SK-N-SH treated with all-trans-retinoic acid at 6 μM for 48 hours (cell line): ENCODE results near the gene C4orf51.

Source experiments
- ATAC-seq: fragments of 200-7000 bp; cut with Tn5 transposase; 3 replicates; pipeline ENCODE4 v1.9.1; 2020; ENCODE audit warnings: mild to moderate bottlenecking, moderate library complexity
- ARNTL ChIP-seq: fragments of 450-650 bp; formaldehyde crosslinking; IDR thresholded peaks from 2 replicates; pipeline ENCODE4 v1.5.0; 2020; ENCODE audit warnings: low read depth, mild to moderate bottlenecking, moderate library complexity, borderline replicate concordance
- BACH2 ChIP-seq: fragments of 250-450 bp; sonication (Bioruptor Pico); IDR thresholded peaks from 2 replicates; pipeline ENCODE4 v1.9.0; 2021; ENCODE audit warnings: mild to moderate bottlenecking, borderline replicate concordance
- CSDC2 ChIP-seq: fragments of 250-450 bp; sonication (Bioruptor Pico); IDR thresholded peaks from 2 replicates; pipeline ENCODE4 v1.5.0; 2020; ENCODE audit warnings: mild to moderate bottlenecking, moderate library complexity
- CSRNP3 ChIP-seq: fragments of 250-450 bp; sonication (Bioruptor Pico); IDR thresholded peaks from 2 replicates; pipeline ENCODE4 v1.5.1; 2021; ENCODE audit warnings: mild to moderate bottlenecking, moderate library complexity
- ESRRG ChIP-seq: fragments of 250-450 bp; sonication (Bioruptor Pico); IDR thresholded peaks from 2 replicates; pipeline ENCODE4 v1.6.1; 2021; ENCODE audit warnings: mild to moderate bottlenecking
- GLIS3 ChIP-seq: fragments of 250-450 bp; sonication (Bioruptor Pico); IDR thresholded peaks from 2 replicates; pipeline ENCODE4 v1.5.0; 2020; ENCODE audit warnings: mild to moderate bottlenecking, moderate library complexity
- ISL1 ChIP-seq: fragments of 250-450 bp; sonication (Bioruptor Pico); IDR thresholded peaks from 2 replicates; pipeline ENCODE4 v2.1.2; 2022; ENCODE audit warnings: mild to moderate bottlenecking, moderate library complexity
- OSR1 ChIP-seq: fragments of 250-450 bp; sonication (Bioruptor Pico); IDR thresholded peaks from 2 replicates; pipeline ENCODE4 v1.8.0; 2022; ENCODE audit warnings: moderate library complexity, mild to moderate bottlenecking, inconsistent platforms
- PATZ1 ChIP-seq: fragments of 250-450 bp; sonication (Bioruptor Pico); IDR thresholded peaks from 2 replicates; pipeline ENCODE4 v1.8.0; 2020; ENCODE audit warnings: mild to moderate bottlenecking, moderate library complexity, borderline replicate concordance
- PPARA ChIP-seq: fragments of 250-450 bp; sonication (Bioruptor Pico); IDR thresholded peaks from 2 replicates; pipeline ENCODE4 v1.5.0; 2020; ENCODE audit warnings: mild to moderate bottlenecking, borderline replicate concordance
- RARB ChIP-seq: fragments of 250-450 bp; sonication (Bioruptor Pico); IDR thresholded peaks from 2 replicates; pipeline ENCODE4 v1.8.0; 2021; ENCODE audit warnings: mild to moderate bottlenecking, moderate library complexity
- SNAI2 ChIP-seq: fragments of 250-450 bp; sonication (Bioruptor Pico); IDR thresholded peaks from 2 replicates; pipeline ENCODE4 v1.5.0; 2020; ENCODE audit warnings: mild to moderate bottlenecking, moderate library complexity
- TCF4 ChIP-seq: fragments of 250-450 bp; sonication (Bioruptor Pico); IDR thresholded peaks from 2 replicates; pipeline ENCODE4 v1.8.0; 2021; ENCODE audit warnings: mild to moderate bottlenecking, moderate library complexity, borderline replicate concordance
- TOX ChIP-seq: fragments of 250-450 bp; sonication (Bioruptor Pico); IDR thresholded peaks from 2 replicates; pipeline ENCODE4 v1.8.0; 2021; ENCODE audit warnings: mild to moderate bottlenecking, moderate library complexity, borderline replicate concordance
- TSHZ2 ChIP-seq: fragments of 250-450 bp; sonication (Bioruptor Pico); IDR thresholded peaks from 2 replicates; pipeline ENCODE4 v1.5.0; 2020; ENCODE audit warnings: mild to moderate bottlenecking, moderate library complexity
- ZC3H10 ChIP-seq: fragments of 250-450 bp; sonication (Bioruptor Pico); IDR thresholded peaks from 2 replicates; pipeline ENCODE4 v1.5.1; 2021; ENCODE audit warnings: mild to moderate bottlenecking, moderate library complexity
- ZFP3 ChIP-seq: fragments of 250-450 bp; sonication (Bioruptor Pico); IDR thresholded peaks from 2 replicates; pipeline ENCODE4 v1.5.0; 2020; ENCODE audit warnings: mild to moderate bottlenecking, moderate library complexity
- ZFP30 ChIP-seq: fragments of 450-650 bp; formaldehyde crosslinking; IDR thresholded peaks from 2 replicates; pipeline ENCODE4 v1.5.0; 2022; ENCODE audit warnings: mild to moderate bottlenecking, moderate library complexity
- ZNF565 ChIP-seq: fragments of 450-650 bp; formaldehyde crosslinking; conservative IDR thresholded peaks from 2 replicates; pipeline ENCODE4 v1.5.0; 2020; ENCODE audit warnings: low read depth, mild to moderate bottlenecking, moderate library complexity
- ZNF70 ChIP-seq: fragments of 450-650 bp; formaldehyde crosslinking; IDR thresholded peaks from 2 replicates; pipeline ENCODE4 v1.5.0; 2020; ENCODE audit warnings: mild to moderate bottlenecking, moderate library complexity
- ZNF8 ChIP-seq: fragments of 450-650 bp; formaldehyde crosslinking; IDR thresholded peaks from 2 replicates; pipeline ENCODE4 v1.5.0; 2020; ENCODE audit warnings: mild to moderate bottlenecking, moderate library complexity

Gene C4orf51

GRCh38 chr4:145656156-145656555 is 23.8 kb upstream of the C4orf51 start:
- ATAC-seq: no peak
- no peak for TF ChIP-seq OSR1 (CRISPR knock-in tag)
- no peak for TF ChIP-seq ZNF70 (CRISPR knock-in tag)
- TF ChIP-seq ZC3H10 (CRISPR knock-in tag): no peak
- no peak for TF ChIP-seq TSHZ2 (CRISPR knock-in tag)
- TF ChIP-seq ZFP3 (CRISPR knock-in tag): no peak
- no peak for TF ChIP-seq ZFP30 (CRISPR knock-in tag)
- TF ChIP-seq PPARA (CRISPR knock-in tag): no peak
- TF ChIP-seq CSDC2 (CRISPR knock-in tag): no peak
- no peak for TF ChIP-seq CSRNP3 (CRISPR knock-in tag)
- no peak for TF ChIP-seq TOX (CRISPR knock-in tag)
- TF ChIP-seq ZNF8 (CRISPR knock-in tag): no peak

- TF ChIP-seq ZNF8 (CRISPR knock-in tag): no peak
- TF ChIP-seq GLIS3 (CRISPR knock-in tag): no peak
- no peak for TF ChIP-seq RARB (CRISPR knock-in tag)
- TF ChIP-seq SNAI2 (CRISPR knock-in tag): no peak
- no peak for TF ChIP-seq ZFP30 (CRISPR knock-in tag)
- TF ChIP-seq CSDC2 (CRISPR knock-in tag): no peak
- no peak for TF ChIP-seq OSR1 (CRISPR knock-in tag)
- no peak for TF ChIP-seq ARNTL
- no peak for TF ChIP-seq ESRRG (CRISPR knock-in tag)
- TF ChIP-seq TCF4: no peak
- no peak for TF ChIP-seq BACH2 (CRISPR knock-in tag)
- no peak for TF ChIP-seq ZNF565 (CRISPR knock-in tag)
- TF ChIP-seq PPARA (CRISPR knock-in tag): no peak
- no peak for TF ChIP-seq ISL1 (CRISPR knock-in tag)
- no peak for TF ChIP-seq TOX (CRISPR knock-in tag)
- TF ChIP-seq PATZ1 (CRISPR knock-in tag): no peak
- no peak for ATAC-seq
Measured at GRCh38 chr4:145660064-145660463, 19.9 kb upstream of the C4orf51 start.

GRCh38 chr4:145663194-145663593 is 16.8 kb upstream of the C4orf51 start:
- TF ChIP-seq PATZ1 (CRISPR knock-in tag) (no peak), ZFP3 (CRISPR knock-in tag) (no peak), BACH2 (CRISPR knock-in tag) (no peak), ISL1 (CRISPR knock-in tag) (no peak)
- ATAC-seq: no peak

GRCh38 chr4:145665773-145666172 is 14.2 kb upstream of the C4orf51 start:
- ATAC-seq: no peak
- no peak for TF ChIP-seq RARB (CRISPR knock-in tag)
- TF ChIP-seq ISL1 (CRISPR knock-in tag): no peak
